SK-N-MC (cell line): Measurements from ENCODE around the gene CLTB.

ENCODE experiments used
- DNase-seq: peaks from one replicate; pipeline ENCODE4 v3.0.0-alpha.2; 2011; ENCODE audit warnings: low read depth, low spot score
- H3K27ac ChIP-seq: fragments of 200-600 bp; sonication (generic); 2 replicates; pipeline ENCODE4 v1.5.1; 2016; ENCODE audit warnings: mixed run types
- H3K36me3 ChIP-seq: fragments of 200-600 bp; sonication (generic); 2 replicates; pipeline ENCODE4 v1.6.1; 2017; ENCODE audit warnings: antibody characterized with exemption, low read length, mixed read lengths; ENCODE audit not compliant: insufficient read depth
- H3K4me3 ChIP-seq: fragments of 200-600 bp; sonication (generic); 2 replicates; pipeline ENCODE4 v1.5.1; 2016
- H3K9ac ChIP-seq: fragments of 200-600 bp; sonication (generic); 2 replicates; pipeline ENCODE4 v1.8.0; 2017; ENCODE audit warnings: mixed run types, mixed read lengths; ENCODE audit not compliant: insufficient read length
- H3K9me3 ChIP-seq: fragments of 200-600 bp; sonication (generic); 2 replicates; pipeline ENCODE4 v1.6.1; 2017; ENCODE audit warnings: low read depth, mild to moderate bottlenecking, antibody characterized with exemption, low read length, moderate library complexity, mixed read lengths
- EZH2 ChIP-seq: fragments of 200-600 bp; sonication (generic); IDR thresholded peaks from one replicate; pipeline ENCODE4 v1.6.1; 2017; ENCODE audit warnings: antibody characterized with exemption
- FOXP2 ChIP-seq: optimal IDR thresholded peaks from 2 replicates; pipeline ENCODE3; 2011; ENCODE audit warnings: mild to moderate bottlenecking, moderate library complexity; ENCODE audit not compliant: insufficient read depth; ENCODE audit errors: extremely low read length, control extremely low read depth
- POLR2AphosphoS5 ChIP-seq: IDR thresholded peaks from 2 replicates; pipeline ENCODE4 v1.6.1; 2012; ENCODE audit warnings: mild to moderate bottlenecking, low read depth, low read length, borderline replicate concordance

Gene CLTB

DNA sequence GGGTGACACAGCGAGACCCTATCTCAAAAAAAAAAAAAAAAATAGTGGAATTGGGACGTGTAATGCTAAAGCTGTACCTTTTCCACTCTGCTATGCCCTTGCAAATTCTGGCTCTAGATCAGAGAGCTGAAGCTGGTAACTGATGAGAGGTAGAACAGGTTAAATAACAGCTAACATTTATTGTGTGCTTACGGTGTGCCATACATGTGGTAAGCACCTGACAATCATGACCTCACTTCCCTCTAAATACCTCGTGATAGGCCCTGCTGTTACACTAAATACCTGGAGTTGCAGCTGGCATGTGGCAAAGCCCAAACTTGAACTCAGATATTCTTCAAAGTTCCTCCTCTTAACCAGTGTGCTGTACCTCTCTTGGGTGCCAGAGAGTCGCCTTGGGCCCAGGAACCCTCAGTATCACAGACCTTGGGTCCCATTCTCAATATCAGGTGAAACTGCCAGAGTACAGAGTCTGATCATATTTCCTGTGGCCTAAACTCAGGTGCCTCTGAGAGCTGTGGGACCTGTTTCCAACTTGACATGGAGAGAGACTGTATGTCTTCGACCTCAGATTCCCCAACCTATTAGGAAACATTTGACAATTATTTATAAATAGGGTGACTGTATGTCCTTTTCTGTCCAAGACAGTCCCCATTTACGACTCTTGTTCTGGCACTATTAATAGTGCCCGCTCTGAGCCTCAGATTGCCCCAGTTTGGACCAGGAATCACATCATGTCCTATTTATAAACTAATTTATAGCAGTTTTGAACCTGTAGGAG lies 46.2 kb downstream of the CLTB start:
- no peak for DNase-seq
- H3K27ac ChIP-seq, result no peak overlapping the region
- H3K9ac ChIP-seq, result no peak overlapping the region
- H3K4me3 ChIP-seq, result no peak overlapping the region
- no peaks in the 10 kb centered on the region for H3K9me3 ChIP-seq
- no peak for TF ChIP-seq FOXP2
- no peak for TF ChIP-seq POLR2AphosphoS5
- TF ChIP-seq EZH2, result no peak
- H3K36me3 ChIP-seq, result peaks cover 4% of the 10 kb centered on the region; the same call in 1 of the 2 replicates

DNA sequence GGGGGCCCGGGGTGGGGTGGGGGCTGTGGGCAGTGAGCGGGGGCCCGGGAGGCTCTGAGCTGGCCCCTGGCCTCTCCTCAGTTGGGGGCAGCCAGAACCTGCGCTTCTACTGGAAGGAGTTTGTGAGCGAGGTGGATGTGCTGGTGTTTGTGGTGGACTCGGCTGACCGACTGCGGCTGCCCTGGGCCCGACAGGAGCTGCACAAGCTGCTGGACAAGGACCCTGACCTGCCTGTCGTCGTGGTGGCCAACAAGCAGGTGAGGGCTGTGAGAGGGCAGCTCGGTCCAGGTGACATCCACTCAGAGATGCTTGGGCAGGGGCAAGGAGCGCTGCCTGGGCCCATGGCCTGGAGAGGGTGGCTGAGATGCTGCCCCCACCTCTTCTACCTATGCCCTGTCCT lies 47.6 kb downstream of the CLTB start:
- no peak overlapping the region for H3K9ac ChIP-seq
- peaks cover 4% of the 10 kb centered on the region; the same call in 1 of the 2 replicates for H3K36me3 ChIP-seq
- DNase-seq, result no peak
- no peak for TF ChIP-seq FOXP2
- no peak for TF ChIP-seq POLR2AphosphoS5
- TF ChIP-seq EZH2, result no peak
- no peak overlapping the region for H3K4me3 ChIP-seq
- no peak overlapping the region for H3K27ac ChIP-seq
- H3K9me3 ChIP-seq, result no peaks in the 10 kb centered on the region

DNA sequence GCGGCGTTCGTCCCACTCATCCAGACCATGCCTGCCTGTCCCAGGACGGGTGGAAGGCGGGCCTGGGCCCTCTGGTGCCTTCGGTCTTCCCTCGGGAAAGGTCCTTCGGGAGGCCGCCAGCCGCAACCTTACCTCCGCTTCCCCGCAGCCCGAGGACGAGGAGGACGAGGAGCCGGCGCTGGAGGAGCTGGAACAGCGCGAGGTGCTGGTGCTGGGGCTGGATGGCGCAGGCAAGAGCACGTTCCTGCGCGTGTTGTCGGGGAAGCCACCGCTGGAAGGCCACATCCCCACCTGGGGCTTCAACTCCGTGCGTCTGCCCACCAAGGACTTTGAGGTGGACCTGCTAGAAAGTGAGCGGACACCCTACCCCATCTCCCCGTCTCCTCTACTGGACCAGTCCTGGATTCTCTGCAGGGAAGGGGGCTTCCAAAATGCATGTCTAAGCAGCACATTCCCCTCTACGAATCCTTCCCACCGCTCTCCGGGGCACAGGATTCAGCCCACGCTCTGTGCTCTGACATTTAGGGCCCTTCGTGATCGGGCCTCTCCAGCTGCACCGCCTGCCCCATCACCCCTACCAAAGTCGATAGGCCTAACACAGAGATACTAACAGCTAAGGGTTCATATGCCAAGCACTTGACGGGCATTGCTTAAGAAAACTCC lies 50.0 kb downstream of the CLTB start:
- DNase-seq, result no peak
- H3K9me3 ChIP-seq, result no peaks in the 10 kb centered on the region
- TF ChIP-seq FOXP2, result no peak
- TF ChIP-seq EZH2, result no peak
- TF ChIP-seq POLR2AphosphoS5, result no peak
- peaks cover 4% of the 10 kb centered on the region; the same call in 1 of the 2 replicates for H3K36me3 ChIP-seq
- H3K27ac ChIP-seq, result no peak overlapping the region
- peak overlapping the region; percentile 90 for H3K4me3 ChIP-seq
- peak overlapping the region; percentile 78 for H3K9ac ChIP-seq

DNA sequence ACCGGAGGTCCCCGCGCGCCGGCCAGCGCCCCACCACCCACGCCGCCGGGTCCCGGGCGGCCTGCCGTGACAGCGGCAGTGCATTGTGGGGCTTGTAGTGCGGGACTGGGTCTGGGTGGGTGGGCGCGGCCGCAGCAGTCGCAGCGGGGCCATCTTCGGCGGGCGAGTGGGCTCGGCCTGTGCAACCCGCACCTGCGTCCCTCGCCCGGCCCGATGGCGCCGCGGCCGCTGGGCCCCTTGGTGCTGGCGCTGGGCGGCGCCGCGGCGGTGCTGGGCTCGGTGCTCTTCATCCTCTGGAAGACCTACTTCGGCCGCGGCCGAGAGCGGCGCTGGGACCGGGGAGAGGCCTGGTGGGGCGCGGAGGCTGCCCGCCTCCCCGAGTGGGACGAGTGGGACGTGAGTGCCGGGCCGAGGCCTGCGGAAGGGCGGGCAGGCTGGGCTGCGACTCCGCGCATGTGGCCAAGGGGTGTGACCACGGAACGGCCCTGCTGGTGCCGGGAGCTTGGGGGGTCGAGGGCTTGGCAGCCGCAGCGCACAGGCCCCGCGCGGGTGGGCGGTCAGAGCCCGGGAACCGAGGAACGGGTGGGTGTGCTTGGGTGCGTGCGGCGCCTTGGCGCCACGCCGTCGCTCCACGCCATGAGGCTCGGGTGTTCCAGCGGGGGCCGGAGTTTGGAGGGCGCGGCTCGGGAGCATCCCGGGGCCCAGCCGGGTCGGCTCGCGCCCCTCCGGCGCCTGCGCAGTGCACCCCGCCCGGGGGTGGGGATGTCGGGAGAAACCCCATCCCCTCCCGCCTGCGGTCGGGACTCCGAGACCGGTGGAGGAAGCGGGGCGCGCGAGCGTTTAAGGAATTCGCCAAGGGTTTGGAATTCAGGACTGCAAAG lies 50.7 kb downstream of the CLTB start, which contains the start of gene ARL10:
TSS of gene ARL10 (plus strand) at position 137 of the 881 bp plus-strand sequence. CDS start at position 214, 77 bp downstream.
- TF ChIP-seq POLR2AphosphoS5 (no peak; the same call in 1 of the 2 replicates), EZH2 (no peak), FOXP2 (no peak)
- no peak for DNase-seq
- Histone ChIP-seq H3K36me3 (peaks cover 4% of the 10 kb centered on the region; the same call in 1 of the 2 replicates), H3K27ac (no peak within 1 kb of the TSS), H3K9ac (peak within 1 kb of the TSS; percentile 78), H3K4me3 (peak within 1 kb of the TSS; percentile 90), H3K9me3 (no peaks in the 10 kb centered on the region)

DNA sequence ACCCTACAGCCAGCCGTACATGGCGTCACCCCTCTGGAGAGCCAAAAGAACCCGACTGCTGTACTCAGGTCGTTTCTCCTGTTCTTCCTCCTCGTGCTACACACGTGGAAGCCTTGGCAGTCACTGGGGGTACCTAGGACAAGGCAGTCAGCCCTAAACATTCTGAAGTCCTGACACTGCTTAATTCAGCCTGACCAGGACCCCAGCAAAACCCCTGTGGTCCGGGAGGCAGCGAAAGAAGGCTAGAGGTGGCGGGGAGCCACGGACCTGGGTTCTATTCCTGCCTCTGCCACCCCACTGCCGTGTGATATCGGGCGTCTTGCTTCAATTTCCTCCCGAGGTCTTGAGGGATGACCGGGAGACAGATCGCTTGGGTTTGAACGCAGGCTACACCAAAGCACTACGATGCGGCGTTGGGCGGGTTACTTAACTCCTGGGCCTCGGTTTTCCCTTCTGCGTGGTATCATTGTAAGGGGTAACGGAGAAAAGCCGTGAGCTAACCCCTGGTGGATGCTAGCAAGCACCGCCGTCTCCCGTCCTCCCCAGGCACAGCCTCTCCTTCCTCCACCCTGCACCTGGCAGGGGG lies 51.5 kb downstream of the CLTB start:
- H3K4me3 ChIP-seq, result peak overlapping the region; percentile 90
- H3K9ac ChIP-seq, result no peak overlapping the region
- no peak for DNase-seq
- no peak overlapping the region for H3K27ac ChIP-seq
- no peaks in the 10 kb centered on the region for H3K9me3 ChIP-seq
- H3K36me3 ChIP-seq, result no peaks in the 10 kb centered on the region; the same call in 1 of the 2 replicates
- TF ChIP-seq FOXP2 (peak; percentile 29), POLR2AphosphoS5 (no peak)

DNA sequence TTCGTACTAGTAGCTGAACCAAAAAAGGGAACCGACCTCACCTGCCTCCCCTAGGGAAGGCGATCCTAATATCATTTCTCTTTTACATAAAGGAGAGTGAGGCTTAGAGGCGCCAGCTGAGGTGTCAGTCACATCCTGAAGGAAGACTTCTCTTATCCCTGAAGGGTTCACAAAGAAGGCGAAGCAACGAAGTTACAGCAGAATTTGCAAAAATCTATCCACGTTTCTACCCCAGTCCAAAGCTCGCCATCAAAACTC lies 54.2 kb downstream of the CLTB start:
- Histone ChIP-seq H3K4me3 (peak overlapping the region; percentile 92), H3K36me3 (peaks cover 22% of the 10 kb centered on the region), H3K9me3 (no peaks in the 10 kb centered on the region), H3K27ac (no peak overlapping the region), H3K9ac (peak overlapping the region; percentile 49)
- DNase-seq, result no peak
- TF ChIP-seq FOXP2 (no peak), POLR2AphosphoS5 (no peak), EZH2 (no peak)

DNA sequence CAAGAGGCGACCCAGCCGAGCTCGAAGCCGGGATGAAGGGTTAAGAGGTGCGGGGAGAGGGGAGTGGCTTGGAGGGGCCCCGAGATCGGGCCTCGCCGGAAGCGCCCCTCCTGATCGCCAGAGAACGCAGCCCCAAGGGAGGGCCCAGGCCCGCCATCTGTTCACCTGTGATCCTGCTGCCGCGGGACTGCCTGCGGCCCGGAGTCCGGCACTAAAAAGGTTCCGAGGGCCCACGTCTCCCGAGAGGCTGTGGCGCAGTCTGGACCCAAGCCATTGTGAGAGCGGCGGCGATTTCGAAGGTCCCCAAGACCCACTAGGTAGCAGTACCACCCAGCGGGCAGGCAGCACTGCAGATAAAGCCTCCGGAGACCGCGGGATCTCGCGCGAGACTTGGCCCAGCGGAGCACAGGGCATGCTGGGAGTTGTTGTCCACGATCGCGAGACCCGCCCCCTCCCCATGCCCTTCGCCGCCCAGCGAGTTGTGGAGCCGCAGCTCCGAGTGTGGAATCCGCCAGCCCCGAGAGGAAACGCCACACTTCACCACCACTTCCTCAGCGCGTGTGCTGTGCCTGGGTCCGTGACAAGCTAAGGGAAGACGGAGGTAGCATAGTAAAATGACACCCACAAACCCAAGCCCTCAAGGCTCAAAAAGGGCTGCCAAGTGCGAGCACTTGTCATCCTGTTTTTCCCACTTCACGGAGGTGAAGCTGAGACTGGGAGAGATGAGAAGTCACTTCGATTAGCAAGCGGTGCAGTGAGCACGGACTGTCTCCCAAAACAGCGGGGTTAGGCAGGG lies 54.7 kb downstream of the CLTB start, which contains the start of gene KIAA1191:
TSS of gene KIAA1191 (minus strand) at position 328 of the 796 bp plus-strand sequence. CDS start 2,256 bp downstream, outside the sequence.
- TF ChIP-seq POLR2AphosphoS5 (peak; percentile 99), FOXP2 (peak; percentile 96), EZH2 (no peak)
- Histone ChIP-seq H3K27ac (no peak within 1 kb of the TSS), H3K36me3 (peaks cover 26% of the 10 kb centered on the region), H3K4me3 (peak within 1 kb of the TSS; percentile 92), H3K9ac (peak within 1 kb of the TSS; percentile 90), H3K9me3 (no peaks in the 10 kb centered on the region)
- DNase-seq, result peak; percentile 28
